SJSA1 (cell line): ENCODE measurements around the gene RAB3B. TPM values are rescaled to one million over a fixed set of nuclear protein-coding genes. Genes with fewer than 3 reads are reported as not detected.

Experiments used
- total RNA-seq: library from RNA; depleted of rRNA; stranded (reverse); fragments of >200 nt; shearing (Covaris generic); gene quantifications from 2 replicates; pipeline ENCODE4 v1.2.3, GENCODE V29; 2014; rRNA removed

RAB3B gene
- total RNA-seq, 1 experiment from 2014 or later, result 31.4 TPM

Other genes starting within 250 kb of the RAB3B start
- 54.9 and 62.9 TPM in 2 replicates for gene NRDC, start 112.0 kb downstream of the RAB3B start, total RNA-seq
- gene KTI12, start 43.1 kb upstream of the RAB3B start, total RNA-seq, result 19.8 and 34.0 TPM in 2 replicates
- 69.7 and 100 TPM in 2 replicates for gene TXNDC12, start 64.5 kb upstream of the RAB3B start, total RNA-seq
- gene BTF3L4, start 65.6 kb upstream of the RAB3B start, total RNA-seq, result 63.7 and 91.1 TPM in 2 replicates
- gene ZFYVE9, start 151.4 kb upstream of the RAB3B start, total RNA-seq, result 9.6 and 11.4 TPM in 2 replicates